ENCODE results near the gene ACTN1.
A peak's percentile ranks its signal among the peaks of the same experiment; 100 is the strongest.
"Not testable (repeated sequence)": the region's sequence is repeated elsewhere in the genome, so short reads cannot be mapped to it uniquely, and the experiment has no call there.

Gene ACTN1

DNA sequence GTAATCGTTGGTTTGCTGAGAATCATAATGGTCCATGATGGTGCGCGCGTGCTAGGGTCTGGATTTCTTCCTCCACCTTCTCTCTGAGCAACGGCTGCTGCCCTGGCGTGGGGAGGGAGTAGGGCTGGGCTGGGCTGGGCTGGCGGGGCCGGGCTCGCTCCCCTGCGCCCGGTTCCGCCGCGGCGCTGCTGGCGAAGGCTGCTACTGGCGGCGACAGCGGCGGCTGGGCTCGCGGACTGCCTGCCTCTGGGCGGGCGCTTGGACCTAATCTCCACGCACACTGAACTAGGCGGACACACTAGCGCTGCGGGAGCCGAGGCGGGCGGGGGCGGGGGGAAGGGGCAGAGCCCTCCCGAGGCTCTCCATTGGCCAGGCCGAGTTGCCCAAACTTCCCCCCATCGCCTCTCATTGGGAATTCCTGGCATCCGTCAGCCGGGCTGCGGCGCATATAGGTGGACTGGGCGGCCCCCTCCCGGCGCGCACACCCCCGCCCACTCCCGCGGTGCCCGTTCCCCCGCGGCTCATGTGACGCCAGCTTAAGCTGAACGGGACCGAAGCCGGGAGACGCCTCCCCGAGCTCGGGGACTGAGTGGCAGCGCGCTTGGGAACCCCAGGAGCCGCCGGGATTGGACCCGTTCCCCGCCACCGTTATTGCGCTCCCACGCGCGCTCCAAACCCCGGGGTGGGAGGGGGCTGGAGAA, at the start of gene ACTN1:
Gene ACTN1 (minus strand): TSS at position 282 of the 701 bp plus-strand sequence. CDS start 246 bp downstream, at position 36.
- DNase-seq = peak; percentile 51

- no peak for DNase-seq
Measured at GRCh38 chr14:69027242-69027913, 48.3 kb upstream of the ACTN1 start.

DNA sequence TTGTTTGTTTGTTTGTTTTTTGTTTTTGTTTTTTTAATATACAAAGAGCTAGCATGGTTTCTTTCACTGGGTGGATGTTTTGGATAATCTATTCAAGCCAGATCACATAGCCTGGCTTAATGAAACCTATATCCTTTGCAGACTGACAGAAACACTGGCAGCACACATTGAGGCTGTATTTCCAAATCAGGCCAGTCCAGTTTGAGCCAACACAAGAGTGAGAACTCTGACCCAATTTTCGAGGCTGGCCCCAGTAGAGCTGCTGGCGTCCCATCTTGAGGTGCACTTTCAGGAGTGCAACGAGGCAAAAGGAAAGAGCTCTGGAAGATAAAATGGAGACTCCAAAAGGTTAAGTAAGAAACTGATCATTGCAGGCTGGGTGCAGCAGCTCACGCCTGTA, 43.9 kb upstream of the ACTN1 start:
- no peak for DNase-seq

- not testable (repeated sequence) for DNase-seq
Measured at GRCh38 chr14:69022093-69022492, 43.0 kb upstream of the ACTN1 start.

- DNase-seq = no peak
Measured at GRCh38 chr14:69017706-69018105, 38.6 kb upstream of the ACTN1 start.

DNA sequence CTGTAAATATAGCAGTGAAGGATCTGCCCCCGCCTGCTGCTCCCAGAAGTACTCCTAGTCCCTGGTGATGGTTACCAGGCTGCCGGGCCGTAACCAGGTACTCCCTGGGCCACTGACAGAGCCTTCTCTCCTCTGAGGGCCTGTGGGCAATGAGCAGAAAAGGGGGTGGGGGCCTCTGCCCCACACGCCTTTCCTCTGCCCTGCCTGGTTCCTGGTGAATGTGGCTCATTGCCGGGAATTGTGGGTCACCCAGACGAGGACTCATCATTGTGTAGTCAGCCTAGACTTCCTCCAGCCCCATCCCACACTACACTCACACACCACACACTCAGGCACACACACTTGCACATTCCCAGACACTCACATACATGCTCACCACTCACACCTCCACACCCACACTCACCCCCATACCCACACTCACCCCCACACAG, 35.7 kb upstream of the ACTN1 start:
- no peak for DNase-seq

GRCh38 chr14:69013943-69014782, 35.1 kb upstream of the ACTN1 start:
- DNase-seq = no peak

DNA sequence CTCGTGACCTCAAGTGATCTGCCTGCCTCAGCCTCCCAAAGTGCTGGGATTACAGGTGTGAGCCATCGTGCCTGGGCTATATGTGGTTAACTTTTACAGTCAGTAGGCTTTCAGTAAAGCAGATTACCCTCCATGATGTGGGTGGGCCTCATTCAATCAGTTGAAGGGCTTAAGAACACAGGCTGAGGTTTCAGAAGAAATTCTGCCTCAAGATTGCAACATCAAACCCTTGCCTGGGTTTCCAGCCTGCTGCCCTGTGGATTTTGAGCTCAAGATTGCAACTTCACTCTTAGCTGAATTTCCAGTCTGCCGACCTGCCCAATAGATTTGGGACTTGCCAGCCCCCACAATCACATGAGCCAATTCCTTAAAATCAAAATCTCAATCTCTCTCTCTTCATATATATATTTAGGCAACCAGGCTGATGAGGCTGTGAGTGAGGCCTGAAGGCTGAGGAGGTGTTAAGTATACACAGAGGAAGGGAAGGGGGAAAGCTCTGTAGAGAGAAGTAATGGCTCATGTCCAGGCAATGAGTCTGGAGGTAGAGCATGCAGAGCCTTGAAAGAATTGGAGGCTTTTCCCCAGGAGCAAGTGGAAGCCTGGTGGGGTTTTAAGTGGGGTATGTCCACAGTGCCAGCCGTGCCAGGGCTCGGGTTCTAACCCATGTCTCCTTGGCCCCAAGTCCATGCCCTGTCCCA, 33.3 kb upstream of the ACTN1 start:
- no peak for DNase-seq

- no peak for DNase-seq
Measured at GRCh38 chr14:69010648-69011047, 31.5 kb upstream of the ACTN1 start.

- no peak for DNase-seq
Measured at GRCh38 chr14:69008421-69008884, 29.4 kb upstream of the ACTN1 start.

DNA sequence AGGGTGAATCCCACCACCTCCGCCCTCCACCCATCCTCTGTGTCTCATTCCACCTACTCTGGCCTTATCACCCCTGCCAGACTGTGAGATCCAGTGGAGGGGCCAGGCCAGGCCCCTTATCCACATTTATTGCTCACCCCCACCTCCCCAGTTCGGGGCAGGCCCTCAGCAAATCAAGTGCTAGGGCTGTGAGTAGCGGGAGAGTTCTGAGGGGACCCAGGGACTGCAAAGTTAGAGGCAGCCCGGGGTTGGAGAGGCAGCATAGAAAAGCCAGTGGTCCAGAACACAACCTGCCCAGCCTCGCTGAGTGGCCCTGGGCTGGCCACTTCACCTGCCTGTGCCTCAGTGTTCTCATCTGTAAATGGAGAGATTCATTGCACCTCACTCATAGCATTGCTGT, 27.2 kb upstream of the ACTN1 start:
- no peak for DNase-seq

DNA sequence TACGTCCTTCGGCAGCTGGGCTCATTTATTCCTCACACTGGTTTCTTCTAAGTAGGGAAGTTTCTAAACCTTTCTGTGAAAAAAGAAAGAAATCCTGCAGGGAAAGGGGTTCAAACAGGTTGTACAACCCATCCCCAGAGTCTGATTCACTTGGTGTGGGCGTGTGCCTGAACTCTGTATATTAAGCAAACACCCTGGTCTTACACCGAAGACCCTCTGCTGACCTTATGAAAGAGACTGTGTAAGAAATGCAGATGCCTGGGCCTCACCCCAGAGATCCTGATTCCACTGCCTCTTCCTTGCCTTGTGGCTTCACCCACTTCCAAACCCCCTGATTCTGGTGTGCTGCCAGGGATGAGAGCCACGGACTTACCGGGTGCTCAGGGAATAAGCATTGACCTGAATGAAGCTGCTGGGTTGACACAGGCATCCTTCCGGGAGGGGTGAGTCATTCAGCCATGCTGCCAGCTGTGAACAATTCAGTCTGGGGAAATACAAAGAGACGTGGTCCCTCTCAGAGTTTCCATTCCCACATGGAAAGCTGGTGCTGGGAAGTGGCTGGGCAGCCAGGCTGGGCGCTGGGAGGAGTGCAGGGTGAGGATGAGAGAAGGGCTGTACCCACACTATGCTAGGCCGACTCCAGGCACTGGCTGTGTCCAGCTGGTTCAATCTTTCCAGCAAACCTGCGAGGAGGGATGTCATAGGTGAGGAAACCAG, 26.5 kb upstream of the ACTN1 start:
- no peak for DNase-seq

DNA sequence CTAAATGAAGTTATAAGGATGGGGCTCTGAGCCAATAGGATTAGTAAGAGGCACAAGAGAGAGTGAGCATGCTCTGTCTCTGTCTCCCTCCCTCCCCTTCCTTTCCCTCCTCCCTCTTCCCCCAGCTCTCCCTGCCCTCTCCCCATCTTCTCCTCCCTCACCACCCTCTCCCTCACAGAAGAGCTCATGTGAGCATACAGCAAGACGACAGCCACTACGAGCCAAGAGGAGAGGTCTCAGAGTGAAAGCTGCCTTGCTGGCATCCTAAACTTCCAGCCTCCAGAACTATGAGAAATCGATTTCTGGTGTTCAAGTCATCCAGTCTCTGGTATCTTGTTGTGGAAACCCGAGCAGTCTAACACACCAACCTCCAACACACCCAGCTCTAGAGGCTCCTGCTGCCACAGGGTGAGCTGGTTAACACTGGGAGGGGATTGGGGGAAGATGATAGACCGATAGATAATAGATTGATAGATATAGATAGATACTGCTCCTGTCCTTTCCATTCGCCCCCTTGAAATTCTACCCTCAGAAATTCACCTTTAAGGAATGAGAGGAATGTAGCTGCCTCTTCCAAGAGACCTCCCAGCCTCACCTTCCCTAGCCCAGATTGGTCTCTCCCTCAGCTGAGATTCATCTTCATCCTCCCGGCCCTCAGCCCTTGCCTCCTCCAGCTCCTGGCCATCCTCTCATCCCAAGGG, 25.8 kb upstream of the ACTN1 start:
- DNase-seq = no peak

DNA sequence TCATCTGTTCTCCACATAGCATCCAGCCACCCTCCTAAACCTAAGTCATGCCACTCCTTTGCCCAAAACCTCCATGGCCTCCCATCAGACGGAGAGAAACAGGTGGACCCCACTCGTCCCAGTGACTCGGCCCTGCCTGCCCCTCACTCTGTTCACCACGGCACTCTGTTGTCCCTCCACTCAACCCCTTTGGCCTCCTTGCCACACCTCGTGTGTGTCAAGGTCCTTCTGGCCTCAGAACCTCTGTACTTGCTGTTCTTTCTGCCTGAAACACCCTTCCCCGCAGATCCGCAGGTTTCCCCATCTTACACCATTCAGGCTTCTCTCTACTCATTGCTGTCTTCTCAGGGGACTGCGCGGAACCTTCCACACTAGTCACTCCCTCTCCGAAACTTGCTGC, 24.5 kb upstream of the ACTN1 start:
- no peak for DNase-seq

- no peak for DNase-seq
Measured at GRCh38 chr14:69002069-69002468, 23.0 kb upstream of the ACTN1 start.

DNA sequence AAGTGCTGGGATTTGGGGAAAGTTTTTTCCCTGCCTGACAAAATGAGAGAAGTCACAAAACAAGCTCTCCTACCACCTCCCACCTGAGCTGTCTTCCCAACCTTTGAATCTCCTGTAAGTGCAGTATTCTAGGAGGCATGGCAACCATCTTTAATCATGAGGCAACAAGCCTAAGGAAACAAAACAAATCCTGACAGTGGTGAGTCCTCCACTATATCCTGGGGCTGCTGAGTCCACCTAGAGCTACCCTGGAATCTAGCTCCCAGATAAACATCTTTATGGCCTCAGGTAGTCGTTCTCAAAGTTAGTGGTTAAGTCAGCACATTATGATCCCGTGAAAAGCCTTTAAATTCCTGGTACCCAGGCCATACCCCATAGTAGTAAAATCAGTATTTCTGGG, 22.3 kb upstream of the ACTN1 start:
- DNase-seq = no peak

DNA sequence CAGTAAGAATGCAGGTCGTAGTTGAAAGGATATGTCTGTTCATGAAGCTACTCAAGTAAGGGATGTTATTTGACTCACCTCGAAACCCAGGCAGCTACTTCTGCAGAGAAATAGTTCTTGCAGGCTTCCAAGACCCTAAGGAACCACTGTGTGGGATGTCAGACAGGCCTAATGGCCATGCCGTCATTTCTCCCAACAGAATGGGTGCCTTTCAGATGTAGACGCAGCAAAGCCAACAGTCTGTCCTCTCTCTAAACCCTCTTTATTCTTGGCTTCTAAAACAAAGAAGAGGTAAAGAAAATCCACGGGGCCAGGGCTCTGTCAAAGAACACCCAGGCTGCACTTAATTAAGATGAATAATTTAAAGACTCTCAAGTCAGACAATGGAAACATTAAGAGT, 19.0 kb upstream of the ACTN1 start:
- DNase-seq = no peak

DNA sequence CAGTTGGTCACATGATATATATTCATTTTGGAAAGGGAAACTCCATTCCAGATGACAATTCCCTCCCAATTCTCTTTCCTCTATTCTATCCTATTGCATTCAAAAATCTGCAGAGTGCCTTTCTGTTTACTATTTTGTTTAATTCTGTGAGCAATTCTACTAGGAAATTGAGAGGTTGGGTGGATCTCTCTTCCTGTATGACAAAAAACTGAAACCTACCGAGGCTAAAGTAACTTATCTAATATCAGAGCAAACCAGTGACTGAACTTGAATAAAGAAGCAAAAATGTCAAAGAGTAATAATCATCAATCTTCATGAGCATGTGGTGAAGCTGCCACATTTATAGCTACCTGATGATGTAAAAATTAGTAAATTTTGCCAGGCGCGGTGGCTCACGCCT, 16.6 kb upstream of the ACTN1 start:
- no peak for DNase-seq

- DNase-seq = no peak
Measured at GRCh38 chr14:68994056-68994455, 15.0 kb upstream of the ACTN1 start.

GRCh38 chr14:68987653-68988036, 8.5 kb upstream of the ACTN1 start:
- DNase-seq = no peak

GRCh38 chr14:68986926-68987652, 8.0 kb upstream of the ACTN1 start:
- DNase-seq = peak; percentile 6

Measured in stimulated activated naive CD4-positive, alpha-beta T cell treated with Interleukin-2 at 50 U/mL for 16 hours (primary cell).